ENCODE data around the gene PELI2. TPM values are rescaled to one million over a fixed set of nuclear protein-coding genes. Genes with fewer than 3 reads are reported as not detected.

PELI2 gene
- total RNA-seq, 4 donors from 2014 or later = 8.2 to 27.0 (median 10.1) TPM

- no peak for ATAC-seq (ENCODE audit: low FRiP score)
- no peak for TF ChIP-seq CTCF (IDR thresholded peaks at IDR 0.05)
Observed at GRCh38 chr14:56152221-56152620, 34.0 kb downstream of the PELI2 start.

GRCh38 chr14:56153267-56153666 is 35.1 kb downstream of the PELI2 start:
- DNase-seq (ENCODE audit: low spot score) = no peak
- ATAC-seq (ENCODE audit: low FRiP score) = no peak

More at GRCh38 chr14:56152221-56152620, 34.0 kb downstream of the PELI2 start:
- no peak for DNase-seq (ENCODE audit: low spot score)

GRCh38 chr14:56154321-56154720 is 36.1 kb downstream of the PELI2 start:
- TF ChIP-seq CTCF (IDR thresholded peaks at IDR 0.05) = no peak
- ATAC-seq (ENCODE audit: low FRiP score) (no peak), DNase-seq (ENCODE audit: low spot score) (no peak)

More at GRCh38 chr14:56153267-56153666, 35.1 kb downstream of the PELI2 start:
- TF ChIP-seq CTCF (IDR thresholded peaks at IDR 0.05) = no peak

GRCh38 chr14:56156096-56156495 is 37.9 kb downstream of the PELI2 start:
- no peak for TF ChIP-seq CTCF (IDR thresholded peaks at IDR 0.05)
- ATAC-seq (ENCODE audit: low FRiP score) (no peak), DNase-seq (ENCODE audit: low spot score) (no peak)

GRCh38 chr14:56159066-56159465 is 40.9 kb downstream of the PELI2 start:
- no peak for ATAC-seq (ENCODE audit: low FRiP score)
- TF ChIP-seq CTCF (IDR thresholded peaks at IDR 0.05) = no peak
- DNase-seq (ENCODE audit: low spot score) = no peak

- no peak for TF ChIP-seq CTCF (IDR thresholded peaks at IDR 0.05)
- DNase-seq (ENCODE audit: low spot score) = no peak
- no peak for ATAC-seq (ENCODE audit: low FRiP score)
Observed at GRCh38 chr14:56160088-56160487, 41.9 kb downstream of the PELI2 start.

GRCh38 chr14:56161658-56162057 is 43.4 kb downstream of the PELI2 start:
- ATAC-seq (ENCODE audit: low FRiP score) = no peak
- TF ChIP-seq CTCF (IDR thresholded peaks at IDR 0.05) = no peak
- DNase-seq (ENCODE audit: low spot score) = no peak
